ENCODE data around the gene FADS2.

DNA sequence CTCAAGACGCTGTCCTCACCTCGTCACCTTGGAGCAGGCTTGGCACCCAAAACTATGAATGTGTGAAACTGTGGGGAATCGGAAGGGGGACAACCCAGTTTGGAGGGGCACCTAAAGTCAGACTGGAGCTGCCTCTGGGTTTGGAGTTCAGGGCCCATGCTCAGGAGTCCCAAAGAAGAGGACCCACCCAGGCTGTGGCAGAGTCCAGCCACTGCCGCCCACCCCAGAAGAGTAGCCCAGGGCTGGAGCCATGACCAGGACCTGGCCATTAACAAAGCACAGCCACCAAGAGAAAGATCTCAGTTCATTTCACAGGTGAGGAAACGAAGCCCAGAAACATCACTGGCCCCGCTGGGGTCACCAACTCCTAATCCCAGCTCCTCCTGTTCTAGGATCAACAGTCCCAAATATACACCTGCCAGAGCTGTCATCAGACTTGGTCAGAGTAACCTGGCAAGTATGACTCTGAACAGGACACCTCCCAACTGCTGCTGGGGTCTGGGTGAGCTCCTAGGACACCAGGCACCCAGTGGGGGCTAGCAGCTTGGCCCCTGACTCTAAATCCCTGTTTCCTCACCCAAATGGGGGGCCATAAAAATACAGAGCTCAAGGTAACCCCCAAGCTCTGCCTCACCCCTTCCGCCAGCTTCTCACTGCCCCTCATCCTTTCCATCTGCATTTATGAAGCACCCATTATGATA lies 86.5 kb downstream of the FADS2 start:
- TF ChIP-seq, protein P1, sequence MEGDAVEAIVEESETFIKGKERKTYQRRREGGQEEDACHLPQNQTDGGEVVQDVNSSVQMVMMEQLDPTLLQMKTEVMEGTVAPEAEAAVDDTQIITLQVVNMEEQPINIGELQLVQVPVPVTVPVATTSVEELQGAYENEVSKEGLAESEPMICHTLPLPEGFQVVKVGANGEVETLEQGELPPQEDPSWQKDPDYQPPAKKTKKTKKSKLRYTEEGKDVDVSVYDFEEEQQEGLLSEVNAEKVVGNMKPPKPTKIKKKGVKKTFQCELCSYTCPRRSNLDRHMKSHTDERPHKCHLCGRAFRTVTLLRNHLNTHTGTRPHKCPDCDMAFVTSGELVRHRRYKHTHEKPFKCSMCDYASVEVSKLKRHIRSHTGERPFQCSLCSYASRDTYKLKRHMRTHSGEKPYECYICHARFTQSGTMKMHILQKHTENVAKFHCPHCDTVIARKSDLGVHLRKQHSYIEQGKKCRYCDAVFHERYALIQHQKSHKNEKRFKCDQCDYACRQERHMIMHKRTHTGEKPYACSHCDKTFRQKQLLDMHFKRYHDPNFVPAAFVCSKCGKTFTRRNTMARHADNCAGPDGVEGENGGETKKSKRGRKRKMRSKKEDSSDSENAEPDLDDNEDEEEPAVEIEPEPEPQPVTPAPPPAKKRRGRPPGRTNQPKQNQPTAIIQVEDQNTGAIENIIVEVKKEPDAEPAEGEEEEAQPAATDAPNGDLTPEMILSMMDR (IDR thresholded peaks at IDR 0.05) = no peak
- no peak for TF ChIP-seq POLR2A (IDR thresholded peaks at IDR 0.05)
